ENCODE measurements around the gene NCEH1.

DNA sequence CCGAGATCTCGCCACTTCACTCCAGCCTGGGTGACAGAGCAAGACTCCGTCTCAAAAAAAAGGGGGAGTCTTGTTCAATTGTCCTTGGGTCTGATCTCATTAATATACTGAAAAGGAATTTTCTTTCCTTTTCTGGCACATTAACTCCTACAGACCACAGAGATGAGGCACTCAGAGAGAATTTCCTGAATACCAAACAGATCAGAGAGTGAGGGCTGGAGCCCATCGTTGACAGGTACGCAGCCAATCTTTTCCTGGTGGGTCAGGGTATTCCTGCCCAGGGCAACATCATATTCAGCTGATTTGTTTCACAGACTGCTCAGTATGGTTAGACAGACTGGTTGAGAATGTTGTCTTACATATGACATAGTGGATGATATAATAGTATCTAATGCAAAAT, 104.8 kb downstream of the NCEH1 start:
- TF ChIP-seq CTCF (IDR thresholded peaks at IDR 0.05) (no peak), POLR2AphosphoS5 (IDR thresholded peaks at IDR 0.05; ENCODE audit: low read depth, low read length) (no peak)
